Gastrocnemius medialis (tissue), 4 donors: Measurements from ENCODE around the gene PRKCH.

Source experiments
- CTCF ChIP-seq, 5 experiments: fragments of 450-650 bp in 3 of 5; fragments of 200-600 bp in 2 of 5; sonication (generic) in 2 of 5; IDR thresholded peaks in 4 of 5; conservative IDR thresholded peaks in 1 of 5; 1 replicate in 4 of 5; 2 replicates in 1 of 5; pipeline ENCODE4 v1.5.1; 2016 to 2019; ENCODE audit warnings: antibody characterized with exemption in 5 of 5, mild to moderate bottlenecking in 3 of 5, moderate library complexity in 3 of 5
- POLR2A ChIP-seq, 2 donors: fragments of 450-650 bp; IDR thresholded peaks; one replicate each; pipeline ENCODE4 v1.6.1; 2017; ENCODE audit warnings: antibody characterized with exemption in 2 of 2, mild to moderate bottlenecking in 2 of 2, moderate library complexity in 2 of 2

GRCh38 chr14:61421212-61421923 lies 100.0 kb downstream of the PRKCH start:
- no peak for TF ChIP-seq CTCF (IDR thresholded peaks at IDR 0.05 in 4 of 5, conservative IDR thresholded peaks at IDR 0.05 in 1 of 5)
- no peak for TF ChIP-seq POLR2A (IDR thresholded peaks at IDR 0.05)
